GM10248 (cell line): Measurements from ENCODE around the gene MAP2.

Experiments
- CTCF ChIA-PET: fragments of 300-600 bp; sonication (Branson Sonifier 250); formaldehyde crosslinking; extraction: SDS; loops from one replicate; lab custom pipeline; 2021; ENCODE audit warnings: antibody characterized with exemption; lab: Yijun Ruan, JAX
- POLR2A ChIA-PET: fragments of 350-650 bp; sonication (Branson Sonifier 250); formaldehyde crosslinking; extraction: SDS; loops from one replicate; lab custom pipeline; 2020; ENCODE audit warnings: antibody characterized with exemption; lab: Yijun Ruan, JAX
- DNase-seq: peaks from one replicate; pipeline ENCODE4 v3.0.0; 2012; ENCODE audit errors: extremely low spot score
- CTCF ChIP-seq: IDR thresholded peaks from 2 replicates; pipeline ENCODE4 v1.5.1; 2012; ENCODE audit warnings: mild to moderate bottlenecking, low read depth; ENCODE audit errors: extremely low read depth, missing control alignments, control extremely low read depth

The MAP2 gene

GRCh38 chr2:209469481-209469880 is 45.6 kb downstream of the MAP2 start:
- POLR2A ChIA-PET, result no interaction called here
- no peak for TF ChIP-seq CTCF
- no peak for DNase-seq
- CTCF ChIA-PET, result no interaction called here

DNA sequence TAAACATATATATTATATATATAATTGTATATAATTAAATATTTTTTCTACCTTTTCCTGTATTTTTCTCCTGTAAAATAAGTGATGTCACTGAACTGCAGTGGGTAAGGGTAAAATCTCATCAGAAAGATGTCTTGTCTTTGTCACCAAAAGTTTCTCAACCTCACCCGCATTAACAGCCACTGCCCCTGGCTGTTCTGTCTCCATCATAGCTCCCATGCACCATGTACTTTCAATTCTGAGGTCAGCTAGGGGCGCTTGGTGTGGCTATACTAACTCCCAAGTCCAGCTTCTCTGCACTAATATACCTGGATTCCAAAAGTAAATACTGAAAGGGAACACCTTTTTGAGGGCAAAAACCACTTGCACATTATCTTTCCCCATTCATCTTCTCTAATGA is 46.6 kb downstream of the MAP2 start:
- ChIA-PET CTCF (no interaction called here), POLR2A (no interaction called here)
- no peak for DNase-seq
- no peak for TF ChIP-seq CTCF

GRCh38 chr2:209471037-209471436 is 47.2 kb downstream of the MAP2 start:
- CTCF ChIA-PET, result no interaction called here
- TF ChIP-seq CTCF, result no peak
- POLR2A ChIA-PET, result no interaction called here
- no peak for DNase-seq

DNA sequence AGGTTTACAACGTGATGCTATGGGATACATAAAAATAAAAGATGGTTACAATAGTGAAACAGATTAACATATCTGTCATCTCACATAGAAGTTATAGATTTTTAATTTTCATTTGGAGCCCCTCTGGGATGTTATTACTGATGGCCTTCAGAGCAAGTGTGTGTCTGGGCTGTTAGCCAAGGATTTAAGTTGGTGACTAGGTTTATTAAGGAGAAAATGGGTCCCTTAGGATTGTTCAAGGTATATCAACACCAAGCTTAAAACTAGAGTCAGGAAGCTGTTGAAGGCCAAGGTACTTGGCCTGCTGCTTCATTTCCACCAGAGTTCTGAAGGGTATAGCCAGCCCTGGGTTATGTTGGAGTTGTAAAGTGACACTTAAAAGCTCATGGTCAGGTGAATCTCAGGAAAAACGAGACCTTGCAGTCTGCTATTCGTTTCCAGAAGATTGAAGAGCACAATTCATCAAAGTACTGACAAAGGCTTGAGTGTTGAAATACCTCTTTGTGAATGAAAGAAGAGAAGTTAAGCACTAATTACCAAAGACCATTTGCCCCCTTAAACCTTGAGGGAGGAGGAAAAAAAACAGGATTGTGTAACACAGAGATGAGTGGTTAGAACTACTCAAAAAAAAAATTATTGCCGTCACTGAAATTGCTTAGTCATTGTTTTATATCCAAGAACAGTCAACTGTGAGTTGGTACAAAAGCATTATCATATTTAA is 48.4 kb downstream of the MAP2 start:
- DNase-seq, result no peak
- CTCF ChIA-PET, result no interaction called here
- POLR2A ChIA-PET, result no interaction called here
- TF ChIP-seq CTCF, result no peak

DNA sequence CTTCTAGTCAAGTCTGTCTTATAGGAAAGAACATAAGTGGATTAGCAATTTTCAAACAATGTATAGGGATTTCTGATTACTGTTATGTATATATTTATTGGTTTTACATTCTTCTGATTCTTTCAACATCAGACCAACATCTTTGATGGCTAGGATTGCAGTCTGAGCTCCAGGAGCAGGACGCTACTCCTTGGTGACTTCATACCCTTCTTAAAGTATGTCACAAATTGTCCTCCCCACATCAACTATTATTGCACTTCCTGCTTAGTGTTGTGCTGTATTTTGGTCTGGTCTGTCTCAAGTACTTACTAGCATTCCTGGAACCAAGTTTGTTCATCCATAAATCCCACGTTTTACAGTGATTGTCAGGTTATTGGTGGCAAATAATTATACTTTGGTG is 49.0 kb downstream of the MAP2 start:
- DNase-seq, result no peak
- POLR2A ChIA-PET, result no interaction called here
- TF ChIP-seq CTCF, result no peak
- CTCF ChIA-PET, result no interaction called here

GRCh38 chr2:209473930-209474419 is 50.1 kb downstream of the MAP2 start:
- ChIA-PET CTCF (no interaction called here), POLR2A (no interaction called here)
- TF ChIP-seq CTCF, result no peak
- DNase-seq, result no peak
